Right ventricle myocardium superior (tissue), 1 donor: ENCODE data around the gene RPS29. TPM values are rescaled to one million over a fixed set of nuclear protein-coding genes. Genes with fewer than 3 reads are reported as not detected.
"Not testable (repeated sequence)": the region's sequence is repeated elsewhere in the genome, so short reads cannot be mapped to it uniquely, and the experiment has no call there.

ENCODE experiments used
- ATAC-seq: fragments of 200-7000 bp; cut with Tn5 transposase; one replicate; pipeline ENCODE4 v1.9.1; 2020; ENCODE audit warnings: mild to moderate bottlenecking; ENCODE audit not compliant: poor library complexity
- DNase-seq: peaks from one replicate; pipeline ENCODE4 v3.0.0-alpha.2; 2020
- intact Hi-C: fragments of 100-400 bp; cut with DNase I; formaldehyde crosslinking; loops from one replicate; pipeline ENCODE4 v1.11.2; 2022
- long read RNA-seq: library from polyadenylated mRNA; unstranded; transcript quantifications from one replicate; pipeline ENCODE4 v2.0.0, GENCODE V29; 2021
- total RNA-seq: library from RNA; stranded (reverse); fragmentation: NEBNext Ultra II Directional; extraction: Animal tissue kit (Norgen Biotek cat#: 25700); gene quantifications from one replicate; pipeline ENCODE4 v1.2.1, GENCODE V29; 2021
- donor health status: DM: no; HTN: yes; CAD: no; lungs with severe emphysema.

Gene RPS29
- 966 TPM for total RNA-seq
- long read RNA-seq, full-length matches to known transcripts, result 146 of 146 reads
- long read RNA-seq, partial matches to known transcripts, result 0 of 146 reads
- long read RNA-seq, other reads (novel, unspliced or antisense), result 0 of 146 reads

- intact Hi-C loops, result no loop called here
- DNase-seq, result peak; percentile 98
- peak; percentile 97 for ATAC-seq
These were observed at the start of gene RPS29 for GRCh38 chr14:49585803-49586672. Gene RPS29, minus strand, starts transcription at chr14:49586380. Its CDS starts 34 bp downstream, at chr14:49586346.

GRCh38 chr14:49634547-49635334 lies 48.6 kb upstream of the RPS29 start, which contains the start of gene DNAAF2:
Gene DNAAF2, minus strand, starts transcription at chr14:49635244. Its CDS starts 95 bp downstream, at chr14:49635149.
- intact Hi-C loops, result loop anchor here (1.0 to 5.0 kb wide), 2 partner anchors 58 to 134 kb away; partner anchors contain the start of genes KLHDC1 and KLHDC2
- DNase-seq, result peak; percentile 71
- ATAC-seq, result peak; percentile 56

GRCh38 chr14:49633640-49634546 lies 47.7 kb upstream of the RPS29 start:
- DNase-seq (peak; percentile 94), ATAC-seq (peak; percentile 96)
- intact Hi-C loops, result loop anchor here (1.0 kb wide), 1 partner anchor 134 kb away; the partner anchor contains the start of gene KLHDC2

GRCh38 chr14:49623941-49624839 lies 38.0 kb upstream of the RPS29 start:
- intact Hi-C loops, result no loop called here
- DNase-seq (no peak), ATAC-seq (no peak)

DNA sequence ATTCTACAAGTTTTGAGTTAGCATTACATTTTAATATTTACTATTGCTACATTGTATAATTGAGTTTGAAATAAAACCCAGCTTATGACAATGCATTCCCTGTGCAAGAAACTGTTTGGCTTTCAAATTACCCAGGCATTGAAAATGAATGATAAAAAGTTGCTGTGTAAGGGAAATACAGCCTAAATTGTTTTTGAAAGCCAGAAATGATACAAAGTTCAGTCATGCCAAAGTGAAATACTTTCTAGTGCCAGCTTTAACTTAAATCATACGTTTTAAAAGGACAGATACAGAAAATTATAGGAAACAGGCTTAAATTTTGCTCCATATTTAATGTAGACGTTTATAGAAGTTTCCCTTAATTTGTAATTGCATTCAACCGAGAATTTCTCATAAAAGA lies 37.2 kb upstream of the RPS29 start:
- intact Hi-C loops, result no loop called here
- no peak for ATAC-seq
- no peak for DNase-seq

DNA sequence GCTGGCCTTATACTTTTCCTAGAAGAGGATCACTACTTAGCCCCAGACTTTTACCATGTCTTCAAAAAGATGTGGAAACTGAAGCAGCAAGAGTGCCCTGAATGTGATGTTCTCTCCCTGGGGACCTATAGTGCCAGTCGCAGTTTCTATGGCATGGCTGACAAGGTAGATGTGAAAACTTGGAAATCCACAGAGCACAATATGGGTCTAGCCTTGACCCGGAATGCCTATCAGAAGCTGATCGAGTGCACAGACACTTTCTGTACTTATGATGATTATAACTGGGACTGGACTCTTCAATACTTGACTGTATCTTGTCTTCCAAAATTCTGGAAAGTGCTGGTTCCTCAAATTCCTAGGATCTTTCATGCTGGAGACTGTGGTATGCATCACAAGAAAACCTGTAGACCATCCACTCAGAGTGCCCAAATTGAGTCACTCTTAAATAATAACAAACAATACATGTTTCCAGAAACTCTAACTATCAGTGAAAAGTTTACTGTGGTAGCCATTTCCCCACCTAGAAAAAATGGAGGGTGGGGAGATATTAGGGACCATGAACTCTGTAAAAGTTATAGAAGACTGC lies 35.9 kb upstream of the RPS29 start:
- no peak for DNase-seq
- intact Hi-C loops, result no loop called here
- no peak for ATAC-seq

DNA sequence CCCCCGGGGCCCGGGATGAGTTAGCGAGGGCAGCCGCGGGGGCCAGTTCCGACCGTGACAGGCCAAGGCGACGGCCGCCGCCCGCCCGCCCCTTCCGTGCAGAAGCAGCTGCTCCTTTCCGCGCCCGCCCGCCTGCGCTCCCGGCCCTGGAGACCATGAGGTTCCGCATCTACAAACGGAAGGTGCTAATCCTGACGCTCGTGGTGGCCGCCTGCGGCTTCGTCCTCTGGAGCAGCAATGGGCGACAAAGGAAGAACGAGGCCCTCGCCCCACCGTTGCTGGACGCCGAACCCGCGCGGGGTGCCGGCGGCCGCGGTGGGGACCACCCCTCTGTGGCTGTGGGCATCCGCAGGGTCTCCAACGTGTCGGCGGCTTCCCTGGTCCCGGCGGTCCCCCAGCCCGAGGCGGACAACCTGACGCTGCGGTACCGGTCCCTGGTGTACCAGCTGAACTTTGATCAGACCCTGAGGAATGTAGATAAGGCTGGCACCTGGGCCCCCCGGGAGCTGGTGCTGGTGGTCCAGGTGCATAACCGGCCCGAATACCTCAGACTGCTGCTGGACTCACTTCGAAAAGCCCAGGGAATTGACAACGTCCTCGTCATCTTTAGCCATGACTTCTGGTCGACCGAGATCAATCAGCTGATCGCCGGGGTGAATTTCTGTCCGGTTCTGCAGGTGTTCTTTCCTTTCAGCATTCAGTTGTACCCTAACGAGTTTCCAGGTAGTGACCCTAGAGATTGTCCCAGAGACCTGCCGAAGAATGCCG lies 35.1 kb upstream of the RPS29 start:
- ATAC-seq (peak; percentile 73), DNase-seq (peak; percentile 89)
- intact Hi-C loops, result no loop called here

- DNase-seq (peak; percentile 98), ATAC-seq (peak; percentile 99)
- intact Hi-C loops, result no loop called here
These were observed 34.3 kb upstream of the RPS29 start, which contains the start of the genes MGAT2 and RPL36AL for GRCh38 chr14:49620182-49621113. Gene MGAT2, plus strand, starts transcription at chr14:49620799. Its CDS starts 470 bp downstream, at chr14:49621269. Gene RPL36AL, minus strand, starts transcription at chr14:49620626. Its CDS starts 1,522 bp downstream, at chr14:49619104.

DNA sequence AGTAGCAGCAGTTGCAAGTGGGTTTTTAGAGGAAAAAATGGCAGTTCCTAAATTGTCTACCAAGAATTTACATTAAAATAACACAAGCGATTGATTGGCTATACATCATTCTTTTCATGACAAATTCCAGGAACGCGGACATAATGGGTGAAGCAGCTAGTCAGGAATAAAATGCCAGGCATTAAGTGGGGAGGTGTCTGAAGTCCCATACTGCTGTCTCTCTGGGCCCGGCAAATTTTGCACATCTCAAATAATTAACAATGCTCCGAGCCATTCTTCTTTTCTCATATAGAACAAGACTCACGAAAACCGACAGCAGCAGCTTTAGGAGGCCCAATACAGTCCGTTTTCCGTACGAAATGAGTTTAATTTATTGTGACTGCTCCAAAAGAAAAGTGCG lies 33.5 kb upstream of the RPS29 start:
- ATAC-seq, result no peak
- DNase-seq, result no peak
- intact Hi-C loops, result no loop called here

DNA sequence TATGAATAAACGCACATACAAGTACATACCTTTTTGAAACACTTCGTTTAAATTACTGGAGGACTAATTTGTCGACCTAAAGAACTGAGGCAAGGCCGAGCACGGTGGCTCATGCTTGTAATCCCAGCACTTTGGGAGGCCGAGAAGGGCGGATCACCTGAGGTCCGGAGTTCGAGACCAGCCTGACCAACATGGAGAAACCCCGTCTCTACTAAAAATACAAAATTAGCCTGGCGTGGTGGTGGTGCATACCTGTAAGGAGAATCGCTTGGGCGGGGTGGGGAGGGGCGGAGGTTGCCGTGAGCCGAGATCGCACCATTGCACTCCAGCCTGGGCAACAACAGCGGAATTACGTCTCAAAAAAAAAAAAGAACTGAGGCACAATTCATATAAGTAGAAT lies 33.1 kb upstream of the RPS29 start:
- ATAC-seq, intact Hi-C loops, DNase-seq: not testable (repeated sequence)

- ATAC-seq (no peak), DNase-seq (no peak)
- intact Hi-C loops, result no loop called here
These were observed 31.8 kb upstream of the RPS29 start for GRCh38 chr14:49617852-49618519.

GRCh38 chr14:49615776-49616175 lies 29.6 kb upstream of the RPS29 start:
- ATAC-seq (no peak), DNase-seq (no peak)
- intact Hi-C loops, result no loop called here

- DNase-seq (no peak), ATAC-seq (no peak)
- intact Hi-C loops, result no loop called here
These were observed 28.0 kb upstream of the RPS29 start for GRCh38 chr14:49614196-49614595.

DNA sequence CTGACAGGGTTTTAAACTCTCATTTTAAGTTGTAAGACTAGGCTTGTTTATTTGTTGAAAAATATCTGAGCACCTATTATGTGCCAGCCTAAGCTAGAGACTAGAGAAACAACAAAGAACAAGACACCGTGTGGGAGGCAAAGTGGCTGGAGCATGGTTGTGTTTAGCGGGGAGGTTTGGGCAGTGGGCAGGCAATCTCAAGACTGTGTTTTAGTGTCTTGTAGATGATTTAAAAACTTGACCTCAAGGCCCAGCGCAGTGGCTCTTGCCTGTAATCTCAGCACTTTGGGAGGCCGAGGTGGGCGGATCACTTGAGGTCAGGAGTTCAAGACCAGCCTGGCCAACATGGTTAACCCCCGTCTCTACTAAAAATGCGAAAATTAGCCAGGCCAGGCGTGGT lies 26.5 kb upstream of the RPS29 start:
- ATAC-seq (no peak), DNase-seq (peak; percentile 4)
- intact Hi-C loops, result no loop called here
